Measurements from ENCODE around the gene PPM1G. TPM values are rescaled to one million over a fixed set of nuclear protein-coding genes. Genes with fewer than 3 reads are reported as not detected.
"Not testable (repeated sequence)": the region's sequence is repeated elsewhere in the genome, so short reads cannot be mapped to it uniquely, and the experiment has no call there.

PPM1G gene
- total RNA-seq, 4 donors from 2014 or later = 40.2 to 50.3 (median 48.1) TPM

- TF ChIP-seq, protein P1, sequence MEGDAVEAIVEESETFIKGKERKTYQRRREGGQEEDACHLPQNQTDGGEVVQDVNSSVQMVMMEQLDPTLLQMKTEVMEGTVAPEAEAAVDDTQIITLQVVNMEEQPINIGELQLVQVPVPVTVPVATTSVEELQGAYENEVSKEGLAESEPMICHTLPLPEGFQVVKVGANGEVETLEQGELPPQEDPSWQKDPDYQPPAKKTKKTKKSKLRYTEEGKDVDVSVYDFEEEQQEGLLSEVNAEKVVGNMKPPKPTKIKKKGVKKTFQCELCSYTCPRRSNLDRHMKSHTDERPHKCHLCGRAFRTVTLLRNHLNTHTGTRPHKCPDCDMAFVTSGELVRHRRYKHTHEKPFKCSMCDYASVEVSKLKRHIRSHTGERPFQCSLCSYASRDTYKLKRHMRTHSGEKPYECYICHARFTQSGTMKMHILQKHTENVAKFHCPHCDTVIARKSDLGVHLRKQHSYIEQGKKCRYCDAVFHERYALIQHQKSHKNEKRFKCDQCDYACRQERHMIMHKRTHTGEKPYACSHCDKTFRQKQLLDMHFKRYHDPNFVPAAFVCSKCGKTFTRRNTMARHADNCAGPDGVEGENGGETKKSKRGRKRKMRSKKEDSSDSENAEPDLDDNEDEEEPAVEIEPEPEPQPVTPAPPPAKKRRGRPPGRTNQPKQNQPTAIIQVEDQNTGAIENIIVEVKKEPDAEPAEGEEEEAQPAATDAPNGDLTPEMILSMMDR (IDR thresholded peaks at IDR 0.05) = no peak
- TF ChIP-seq POLR2A (IDR thresholded peaks at IDR 0.05) = no peak
- intact Hi-C loops (cut with DNase I; ENCODE audit: low total_unique reads) = no loop called here
- no peak overlapping the region for H3K4me3 ChIP-seq (ENCODE audit: low read depth, poor library complexity, severe bottlenecking)
- DNase-seq (ENCODE audit: low spot score in 2 of 2) = no peak
- WGBS, 2 donors = 89 to 96% methylated on average over 6 of the region's 6 CpGs
Observed at GRCh38 chr2:27435628-27436027, 26.2 kb upstream of the PPM1G start.

DNA sequence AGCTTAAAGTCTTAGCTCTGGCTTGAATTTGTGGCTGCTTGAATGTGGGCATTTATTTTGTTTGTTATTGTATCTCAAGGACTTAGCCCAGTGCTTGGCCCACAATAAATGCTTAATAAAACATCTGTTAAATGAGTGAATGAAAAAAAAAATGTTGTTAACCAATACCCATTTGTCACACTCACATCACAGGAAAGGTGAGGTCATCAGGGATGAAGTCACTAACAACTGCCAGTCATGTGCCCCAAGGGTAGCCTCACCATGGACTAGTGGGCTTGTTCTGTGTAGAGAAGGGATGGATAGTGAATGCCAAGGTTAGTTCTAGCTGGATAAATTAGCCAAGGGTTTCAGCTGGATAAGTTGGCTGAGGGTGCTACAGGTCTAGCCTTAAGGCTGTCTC lies 22.0 kb upstream of the PPM1G start:
- TF ChIP-seq, protein P1 (IDR thresholded peaks at IDR 0.05) = no peak
- no peak for TF ChIP-seq POLR2A (IDR thresholded peaks at IDR 0.05)
- H3K4me3 ChIP-seq (ENCODE audit: low read depth, poor library complexity, severe bottlenecking) = no peak overlapping the region
- DNase-seq (ENCODE audit: low spot score in 2 of 2) = no peak
- intact Hi-C loops (cut with DNase I; ENCODE audit: low total_unique reads) = no loop called here

- WGBS, 2 donors = 1% methylated on average over 13 to 49 of the region's 51 CpGs
- H3K4me3 ChIP-seq (ENCODE audit: low read depth, poor library complexity, severe bottlenecking) = peak overlapping the region; percentile 93
- TF ChIP-seq POLR2A (IDR thresholded peaks at IDR 0.05) = no peak
- TF ChIP-seq, protein P1 (IDR thresholded peaks at IDR 0.05) = no peak
- peak; percentile 66 to 94 for DNase-seq (ENCODE audit: low spot score in 2 of 2)
- intact Hi-C loops (cut with DNase I; ENCODE audit: low total_unique reads) = no loop called here
Observed at GRCh38 chr2:27428978-27429541, 19.7 kb upstream of the PPM1G start.

GRCh38 chr2:27428213-27428977 lies 19.0 kb upstream of the PPM1G start, which contains the start of gene NRBP1:
Gene NRBP1, plus strand, starts transcription at chr2:27428631. Its CDS starts 4,643 bp downstream, at chr2:27433274.
- peak in 1 of 2 donors; percentile 77 for TF ChIP-seq POLR2A (IDR thresholded peaks at IDR 0.05)
- TF ChIP-seq, protein P1 (IDR thresholded peaks at IDR 0.05) = no peak
- H3K4me3 ChIP-seq (ENCODE audit: low read depth, poor library complexity, severe bottlenecking) = peak within 1 kb of the TSS; percentile 93
- intact Hi-C loops (cut with DNase I; ENCODE audit: low total_unique reads) = no loop called here
- 0% methylated on average over 39 to 45 of the region's 75 CpGs for WGBS, 2 donors
- DNase-seq (ENCODE audit: low spot score in 2 of 2) = peak; percentile 87 to 98

- intact Hi-C loops (cut with DNase I; ENCODE audit: low total_unique reads) = no loop called here
- TF ChIP-seq POLR2A (IDR thresholded peaks at IDR 0.05) = no peak
- TF ChIP-seq, protein P1 (IDR thresholded peaks at IDR 0.05) = no peak
- WGBS, 2 donors = 11 to 15% methylated on average over 7 of the region's 7 CpGs
- peak overlapping the region; percentile 93 for H3K4me3 ChIP-seq (ENCODE audit: low read depth, poor library complexity, severe bottlenecking)
- no peak for DNase-seq (ENCODE audit: low spot score in 2 of 2)
Observed at GRCh38 chr2:27427863-27428212, 18.4 kb upstream of the PPM1G start.

- intact Hi-C loops (cut with DNase I; ENCODE audit: low total_unique reads); DNase-seq (ENCODE audit: low spot score in 2 of 2); H3K4me3 ChIP-seq (ENCODE audit: low read depth, poor library complexity, severe bottlenecking): not testable (repeated sequence)
- 94% methylated on average over 10 of the region's 10 CpGs for WGBS, 2 donors
Observed at GRCh38 chr2:27425039-27425438, 15.6 kb upstream of the PPM1G start.
